Right lobe of liver (tissue), 4 donors: ENCODE measurements around the gene PTPRR.

Experiments used
- CTCF ChIP-seq, 4 donors: fragments of 200-600 bp in 3 of 4; fragments of 450-650 bp in 1 of 4; IDR thresholded peaks; one replicate each; pipeline versions ENCODE4 v1.5.1 to v1.8.0; 2016 to 2022; ENCODE audit warnings: antibody characterized with exemption in 4 of 4, mild to moderate bottlenecking in 2 of 4
- POLR2A ChIP-seq: fragments of 450-650 bp; IDR thresholded peaks from one replicate; pipeline ENCODE4 v1.6.1; 2017; ENCODE audit warnings: antibody characterized with exemption, mild to moderate bottlenecking
- donor health status: DM: no; HTN: no; CAD: no.
- donor health status: DM: no; HTN: no; CAD: no.
- donor health status: DM: no; HTN: yes; CAD: no.

- TF ChIP-seq CTCF (IDR thresholded peaks at IDR 0.05) = no peak
- TF ChIP-seq POLR2A = no peak
These were observed 276.6 kb downstream of the PTPRR start for GRCh38 chr12:70643939-70644338.
